Measurements from ENCODE around the gene CCSER1. TPM values are rescaled to one million over a fixed set of nuclear protein-coding genes. Genes with fewer than 3 reads are reported as not detected.

Gene CCSER1
- total and polyA plus RNA-seq, 2 experiments from 2014 or later = 2.9 to 3.4 TPM

GRCh38 chr4:91422011-91422410 is 1294.8 kb downstream of the CCSER1 start:
- no peak overlapping the region for H2AFZ ChIP-seq
- no peak overlapping the region for H3K27ac ChIP-seq (ENCODE audit: low read depth)
- Mint-ChIP-seq H3K4me1 (peaks cover 3% of the 10 kb centered on the region; the same call in 2 of the 3 replicates), H3K4me3 (no peak overlapping the region), H3K27me3 (ENCODE audit: insufficient read depth, low read depth, poor library complexity) (peaks cover 3% of the 10 kb centered on the region), H3K27ac (no peak overlapping the region), H3K9me3 (peaks cover 13% of the 10 kb centered on the region; the same call in 2 of the 3 replicates), H3K36me3 (ENCODE audit: low read depth) (peaks cover 7% of the 10 kb centered on the region; the same call in 2 of the 3 replicates)
- no peaks in the 10 kb centered on the region for H3K27me3 ChIP-seq (ENCODE audit: insufficient read depth)
- no peak for TF ChIP-seq EZH2 (IDR thresholded peaks at IDR 0.05; ENCODE audit: low read depth, unreplicated experiment)
- TF ChIP-seq ZNF114 (CRISPR knock-in tag; IDR thresholded peaks at IDR 0.05) = no peak
- TF ChIP-seq POLR2AphosphoS5 (IDR thresholded peaks at IDR 0.05; ENCODE audit: low read depth) = no peak
- TF ChIP-seq NANOG (IDR thresholded peaks at IDR 0.05; ENCODE audit: borderline replicate concordance) = no peak
- TF ChIP-seq REST (IDR thresholded peaks at IDR 0.05; ENCODE audit: unreplicated experiment) = no peak
- TF ChIP-seq JUNB (IDR thresholded peaks at IDR 0.05; ENCODE audit: unreplicated experiment) = no peak
- no peak for TF ChIP-seq STAT1 (IDR thresholded peaks at IDR 0.05; ENCODE audit: unreplicated experiment)
- no peak for TF ChIP-seq ZNF462 (CRISPR knock-in tag; IDR thresholded peaks at IDR 0.05)
- no peaks in the 10 kb centered on the region for H3K79me2 ChIP-seq (replicated peaks; ENCODE audit: insufficient read depth)
- DNase-seq (ENCODE audit: low spot score) = no peak
- H3K4me1 ChIP-seq (ENCODE audit: insufficient read depth) = no peaks in the 10 kb centered on the region
- ATAC-seq = no peak
- no peaks in the 10 kb centered on the region for H3F3A ChIP-seq (replicated peaks; ENCODE audit: low read depth)
- no peak overlapping the region for H3K4me2 ChIP-seq
- H3K36me3 ChIP-seq (ENCODE audit: insufficient read depth) = no peaks in the 10 kb centered on the region
- H3K4me3 ChIP-seq = no peak overlapping the region
- H4K20me1 ChIP-seq (replicated peaks; ENCODE audit: insufficient read depth) = no peaks in the 10 kb centered on the region
- no peaks in the 10 kb centered on the region for H3K9me2 ChIP-seq (ENCODE audit: insufficient read depth)
